ENCODE results near the gene SPHKAP.
"Not testable (repeated sequence)": the region's sequence is repeated elsewhere in the genome, so short reads cannot be mapped to it uniquely, and the experiment has no call there.

The SPHKAP gene, protein sequence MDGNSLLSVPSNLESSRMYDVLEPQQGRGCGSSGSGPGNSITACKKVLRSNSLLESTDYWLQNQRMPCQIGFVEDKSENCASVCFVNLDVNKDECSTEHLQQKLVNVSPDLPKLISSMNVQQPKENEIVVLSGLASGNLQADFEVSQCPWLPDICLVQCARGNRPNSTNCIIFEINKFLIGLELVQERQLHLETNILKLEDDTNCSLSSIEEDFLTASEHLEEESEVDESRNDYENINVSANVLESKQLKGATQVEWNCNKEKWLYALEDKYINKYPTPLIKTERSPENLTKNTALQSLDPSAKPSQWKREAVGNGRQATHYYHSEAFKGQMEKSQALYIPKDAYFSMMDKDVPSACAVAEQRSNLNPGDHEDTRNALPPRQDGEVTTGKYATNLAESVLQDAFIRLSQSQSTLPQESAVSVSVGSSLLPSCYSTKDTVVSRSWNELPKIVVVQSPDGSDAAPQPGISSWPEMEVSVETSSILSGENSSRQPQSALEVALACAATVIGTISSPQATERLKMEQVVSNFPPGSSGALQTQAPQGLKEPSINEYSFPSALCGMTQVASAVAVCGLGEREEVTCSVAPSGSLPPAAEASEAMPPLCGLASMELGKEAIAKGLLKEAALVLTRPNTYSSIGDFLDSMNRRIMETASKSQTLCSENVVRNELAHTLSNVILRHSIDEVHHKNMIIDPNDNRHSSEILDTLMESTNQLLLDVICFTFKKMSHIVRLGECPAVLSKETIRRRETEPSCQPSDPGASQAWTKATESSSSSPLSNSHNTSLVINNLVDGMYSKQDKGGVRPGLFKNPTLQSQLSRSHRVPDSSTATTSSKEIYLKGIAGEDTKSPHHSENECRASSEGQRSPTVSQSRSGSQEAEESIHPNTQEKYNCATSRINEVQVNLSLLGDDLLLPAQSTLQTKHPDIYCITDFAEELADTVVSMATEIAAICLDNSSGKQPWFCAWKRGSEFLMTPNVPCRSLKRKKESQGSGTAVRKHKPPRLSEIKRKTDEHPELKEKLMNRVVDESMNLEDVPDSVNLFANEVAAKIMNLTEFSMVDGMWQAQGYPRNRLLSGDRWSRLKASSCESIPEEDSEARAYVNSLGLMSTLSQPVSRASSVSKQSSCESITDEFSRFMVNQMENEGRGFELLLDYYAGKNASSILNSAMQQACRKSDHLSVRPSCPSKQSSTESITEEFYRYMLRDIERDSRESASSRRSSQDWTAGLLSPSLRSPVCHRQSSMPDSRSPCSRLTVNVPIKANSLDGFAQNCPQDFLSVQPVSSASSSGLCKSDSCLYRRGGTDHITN (N-terminal part only)

DNA sequence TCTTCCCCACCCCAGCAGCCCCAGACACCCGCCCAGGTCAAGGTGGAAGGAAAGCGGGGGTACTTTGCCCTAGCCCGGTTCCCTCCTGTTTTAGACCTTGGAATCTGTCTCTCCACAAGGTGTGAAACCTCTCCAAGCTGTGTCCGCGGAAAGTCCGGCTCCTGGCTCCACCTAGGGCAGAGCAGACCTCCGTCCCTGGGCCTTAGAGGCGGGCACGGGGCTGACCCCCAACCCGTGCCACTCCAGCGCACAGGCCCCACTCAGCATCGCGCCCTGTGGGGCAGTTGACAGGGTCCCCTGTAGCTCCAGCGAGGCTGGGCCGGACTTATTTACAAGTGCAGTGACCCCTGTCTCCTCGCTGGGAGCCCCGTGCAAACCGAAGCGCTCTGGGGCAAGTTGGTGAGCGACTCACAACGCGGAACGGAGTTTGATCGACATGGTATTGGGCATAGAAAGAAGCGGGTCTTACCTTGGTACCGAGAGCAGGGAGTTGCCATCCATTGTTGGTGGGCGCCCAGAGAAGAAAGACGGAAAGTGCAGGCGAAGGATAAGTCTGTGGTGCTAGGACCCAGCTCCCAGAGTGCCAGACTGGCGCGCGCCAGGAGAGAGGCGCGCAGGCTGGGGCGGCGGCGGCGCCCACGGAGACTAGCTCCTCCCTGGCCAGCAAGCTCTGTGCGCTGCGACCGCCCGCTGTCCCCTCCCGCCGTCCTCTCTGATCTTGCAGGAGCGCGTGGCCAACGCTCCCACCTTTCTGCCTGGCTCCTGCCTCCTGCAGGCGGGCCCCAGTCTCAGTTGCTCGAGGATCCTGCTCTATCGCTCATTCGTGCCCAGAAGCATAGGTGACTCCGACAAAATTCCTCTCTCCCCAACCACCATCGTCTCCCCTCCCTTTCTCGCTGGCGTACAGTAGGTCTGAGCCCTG, at the start of gene SPHKAP:
Gene SPHKAP (minus strand): TSS at position 590 of the 922 bp plus-strand sequence. CDS start 89 bp downstream, at position 501.
- no peaks in the 10 kb centered on the region for H3K9me3 ChIP-seq
- peaks cover 35% of the 10 kb centered on the region for H3K27me3 ChIP-seq
- no peaks in the 10 kb centered on the region for H3K36me3 ChIP-seq
- H3K4me1 ChIP-seq (ENCODE audit: control insufficient read depth in 1 of 2, insufficient read depth in 1 of 2, low read depth in 1 of 2, low read length in 1 of 2), result no peaks in the 10 kb centered on the region
- TF ChIP-seq, protein P1, sequence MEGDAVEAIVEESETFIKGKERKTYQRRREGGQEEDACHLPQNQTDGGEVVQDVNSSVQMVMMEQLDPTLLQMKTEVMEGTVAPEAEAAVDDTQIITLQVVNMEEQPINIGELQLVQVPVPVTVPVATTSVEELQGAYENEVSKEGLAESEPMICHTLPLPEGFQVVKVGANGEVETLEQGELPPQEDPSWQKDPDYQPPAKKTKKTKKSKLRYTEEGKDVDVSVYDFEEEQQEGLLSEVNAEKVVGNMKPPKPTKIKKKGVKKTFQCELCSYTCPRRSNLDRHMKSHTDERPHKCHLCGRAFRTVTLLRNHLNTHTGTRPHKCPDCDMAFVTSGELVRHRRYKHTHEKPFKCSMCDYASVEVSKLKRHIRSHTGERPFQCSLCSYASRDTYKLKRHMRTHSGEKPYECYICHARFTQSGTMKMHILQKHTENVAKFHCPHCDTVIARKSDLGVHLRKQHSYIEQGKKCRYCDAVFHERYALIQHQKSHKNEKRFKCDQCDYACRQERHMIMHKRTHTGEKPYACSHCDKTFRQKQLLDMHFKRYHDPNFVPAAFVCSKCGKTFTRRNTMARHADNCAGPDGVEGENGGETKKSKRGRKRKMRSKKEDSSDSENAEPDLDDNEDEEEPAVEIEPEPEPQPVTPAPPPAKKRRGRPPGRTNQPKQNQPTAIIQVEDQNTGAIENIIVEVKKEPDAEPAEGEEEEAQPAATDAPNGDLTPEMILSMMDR (IDR thresholded peaks at IDR 0.05), result no peak
- H3K4me3 ChIP-seq (ENCODE audit: low read depth in 1 of 2, low read length in 1 of 2), result no peak within 1 kb of the TSS
- H3K27ac ChIP-seq, result no peak within 1 kb of the TSS

- H3K9me3 ChIP-seq, result no peaks in the 10 kb centered on the region
- H3K27me3 ChIP-seq, result no peaks in the 10 kb centered on the region
- H3K4me3 ChIP-seq (ENCODE audit: low read depth in 1 of 2, low read length in 1 of 2), result no peak overlapping the region
- no peak overlapping the region for H3K27ac ChIP-seq
- H3K4me1 ChIP-seq (ENCODE audit: control insufficient read depth in 1 of 2, insufficient read depth in 1 of 2, low read depth in 1 of 2, low read length in 1 of 2), result no peaks in the 10 kb centered on the region
- TF ChIP-seq, protein P1 (IDR thresholded peaks at IDR 0.05), result no peak
- no peaks in the 10 kb centered on the region for H3K36me3 ChIP-seq
These were observed 46.0 kb upstream of the SPHKAP start for GRCh38 chr2:228227466-228227865.

DNA sequence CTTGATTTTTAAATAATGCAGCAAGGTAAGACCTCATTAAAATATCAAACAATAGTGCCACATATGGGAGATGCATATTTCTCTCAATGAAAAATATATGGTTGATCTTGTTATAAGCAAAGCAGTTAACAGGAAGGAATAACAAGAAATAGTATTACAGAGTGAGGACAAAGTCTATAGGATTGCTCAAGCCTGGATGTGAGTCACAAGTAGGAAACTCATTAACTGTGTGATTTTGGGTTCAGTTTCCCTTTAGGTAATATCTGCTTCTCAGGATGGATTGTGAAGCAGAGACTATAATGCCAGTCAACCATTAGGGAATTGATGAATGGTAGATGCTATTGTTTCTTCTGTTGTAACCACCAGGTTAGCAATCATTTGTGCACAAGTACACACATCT, 42.9 kb upstream of the SPHKAP start:
- H3K27me3 ChIP-seq, result no peaks in the 10 kb centered on the region
- no peak overlapping the region for H3K27ac ChIP-seq
- no peaks in the 10 kb centered on the region for H3K4me1 ChIP-seq (ENCODE audit: control insufficient read depth in 1 of 2, insufficient read depth in 1 of 2, low read depth in 1 of 2, low read length in 1 of 2)
- TF ChIP-seq, protein P1 (IDR thresholded peaks at IDR 0.05), result no peak
- H3K4me3 ChIP-seq (ENCODE audit: low read depth in 1 of 2, low read length in 1 of 2), result no peak overlapping the region
- no peaks in the 10 kb centered on the region for H3K9me3 ChIP-seq
- no peaks in the 10 kb centered on the region for H3K36me3 ChIP-seq

DNA sequence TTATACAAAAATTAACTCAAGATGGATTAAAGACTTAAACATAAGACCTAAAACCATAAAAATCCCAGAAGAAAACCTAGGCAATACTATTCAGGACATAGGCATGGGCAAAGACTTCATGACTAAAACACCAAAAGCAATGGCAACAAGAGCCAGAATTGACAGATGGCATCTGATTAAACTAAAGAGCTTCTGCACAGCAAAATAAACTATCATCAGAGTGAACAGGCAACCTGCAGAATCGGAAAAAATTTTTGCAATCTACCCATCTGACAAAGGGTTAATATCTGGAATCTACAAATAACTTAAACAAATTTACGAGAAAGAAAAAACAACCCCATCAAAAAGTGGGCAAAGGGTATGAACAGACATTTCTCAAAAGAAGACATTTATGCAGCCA, 37.1 kb upstream of the SPHKAP start:
- H3K27me3 ChIP-seq; H3K36me3 ChIP-seq; H3K27ac ChIP-seq; H3K4me3 ChIP-seq (ENCODE audit: low read depth in 1 of 2, low read length in 1 of 2); H3K9me3 ChIP-seq; H3K4me1 ChIP-seq (ENCODE audit: control insufficient read depth in 1 of 2, insufficient read depth in 1 of 2, low read depth in 1 of 2, low read length in 1 of 2): not testable (repeated sequence)

GRCh38 chr2:228197504-228197903, 16.0 kb upstream of the SPHKAP start:
- H3K9me3 ChIP-seq, result no peaks in the 10 kb centered on the region
- TF ChIP-seq, protein P1 (IDR thresholded peaks at IDR 0.05), result no peak
- no peaks in the 10 kb centered on the region for H3K4me1 ChIP-seq (ENCODE audit: control insufficient read depth in 1 of 2, insufficient read depth in 1 of 2, low read depth in 1 of 2, low read length in 1 of 2)

More at GRCh38 chr2:228197504-228197903, 16.0 kb upstream of the SPHKAP start:
- Histone ChIP-seq H3K4me3 (ENCODE audit: low read depth in 1 of 2, low read length in 1 of 2) (no peak overlapping the region), H3K27me3 (no peaks in the 10 kb centered on the region), H3K36me3 (no peaks in the 10 kb centered on the region), H3K27ac (no peak overlapping the region)
